ENCODE measurements around the gene AQP2.

GRCh38 chr12:49998453-49998852 lies 47.9 kb downstream of the AQP2 start:
- TF ChIP-seq NFE2L2 (IDR thresholded peaks at IDR 0.05; ENCODE audit: low read length) (no peak), ZNF564 (CRISPR knock-in tag; IDR thresholded peaks at IDR 0.05) (no peak), CTCF (CRISPR knock-in tag; IDR thresholded peaks at IDR 0.05) (no peak), MAFG (CRISPR knock-in tag; IDR thresholded peaks at IDR 0.05) (no peak)

Data from HepG2 (cell line).